Thyroid gland (tissue), 4 donors: ENCODE measurements around the gene SETBP1.

Experiments
- POLR2A ChIP-seq, 2 donors: fragments of 450-650 bp; IDR thresholded peaks; one replicate each; pipeline ENCODE4 v1.6.1; 2017; ENCODE audit warnings: antibody characterized with exemption in 2 of 2, mild to moderate bottlenecking in 2 of 2, moderate library complexity in 1 of 2
- TF ChIP-seq, protein P1 (sequence below), 6 experiments: fragments of 200-600 bp in 3 of 6; fragments of 450-650 bp in 3 of 6; sonication (generic) in 3 of 6; IDR thresholded peaks; one replicate each; pipeline ENCODE4 v1.5.1; 2016 to 2019; ENCODE audit warnings: antibody characterized with exemption in 6 of 6, mild to moderate bottlenecking in 2 of 6, inconsistent platforms in 1 of 6, moderate library complexity in 1 of 6

DNA sequence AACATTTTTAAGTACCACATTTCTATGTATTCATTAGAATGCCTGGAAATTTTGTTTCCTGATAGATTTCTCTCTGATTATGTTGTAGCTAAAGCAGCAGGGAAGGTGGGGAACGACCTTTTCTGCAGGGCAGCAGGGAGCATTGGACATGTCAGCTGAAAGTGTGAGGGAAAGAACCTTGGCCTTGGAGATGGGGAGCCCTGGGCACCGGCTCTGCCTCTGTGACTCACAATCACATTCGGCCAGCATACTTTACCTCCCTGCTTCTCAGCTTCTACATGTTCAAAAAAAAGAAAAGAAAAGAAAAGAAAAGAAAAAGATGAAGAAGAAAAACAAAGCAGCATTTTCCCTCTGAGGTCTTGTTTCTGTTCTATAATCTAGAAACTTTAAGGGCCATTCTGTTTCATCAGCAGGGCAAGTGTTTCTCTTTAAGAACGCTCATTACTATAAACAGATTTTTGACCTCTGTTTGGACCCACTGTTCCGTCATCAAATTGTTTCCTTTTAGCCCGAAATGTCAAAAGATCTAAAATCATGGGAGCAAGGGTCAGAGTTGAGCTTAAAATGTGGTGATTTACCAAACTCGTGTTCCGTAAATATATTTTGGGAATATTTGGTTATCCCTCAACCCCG, 27.9 kb downstream of the SETBP1 start:
- TF ChIP-seq, protein P1, sequence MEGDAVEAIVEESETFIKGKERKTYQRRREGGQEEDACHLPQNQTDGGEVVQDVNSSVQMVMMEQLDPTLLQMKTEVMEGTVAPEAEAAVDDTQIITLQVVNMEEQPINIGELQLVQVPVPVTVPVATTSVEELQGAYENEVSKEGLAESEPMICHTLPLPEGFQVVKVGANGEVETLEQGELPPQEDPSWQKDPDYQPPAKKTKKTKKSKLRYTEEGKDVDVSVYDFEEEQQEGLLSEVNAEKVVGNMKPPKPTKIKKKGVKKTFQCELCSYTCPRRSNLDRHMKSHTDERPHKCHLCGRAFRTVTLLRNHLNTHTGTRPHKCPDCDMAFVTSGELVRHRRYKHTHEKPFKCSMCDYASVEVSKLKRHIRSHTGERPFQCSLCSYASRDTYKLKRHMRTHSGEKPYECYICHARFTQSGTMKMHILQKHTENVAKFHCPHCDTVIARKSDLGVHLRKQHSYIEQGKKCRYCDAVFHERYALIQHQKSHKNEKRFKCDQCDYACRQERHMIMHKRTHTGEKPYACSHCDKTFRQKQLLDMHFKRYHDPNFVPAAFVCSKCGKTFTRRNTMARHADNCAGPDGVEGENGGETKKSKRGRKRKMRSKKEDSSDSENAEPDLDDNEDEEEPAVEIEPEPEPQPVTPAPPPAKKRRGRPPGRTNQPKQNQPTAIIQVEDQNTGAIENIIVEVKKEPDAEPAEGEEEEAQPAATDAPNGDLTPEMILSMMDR (IDR thresholded peaks at IDR 0.05) = no peak
- TF ChIP-seq POLR2A (IDR thresholded peaks at IDR 0.05) = no peak
